ENCODE measurements around the gene DGKG.
A peak's percentile ranks its signal among the peaks of the same experiment; 100 is the strongest.

The DGKG gene

GRCh38 chr3:186109897-186110803, 251.9 kb downstream of the DGKG start:
- DNase-seq (ENCODE audit: low read depth, low spot score) = peak; percentile 64

GRCh38 chr3:186108941-186109865, 252.8 kb downstream of the DGKG start, which contains the start of gene ETV5:
Gene ETV5, minus strand, starts transcription at chr3:186109089. Its CDS starts 3,221 bp downstream, at chr3:186105868.
- peak; percentile 100 for DNase-seq (ENCODE audit: low read depth, low spot score)

DNA sequence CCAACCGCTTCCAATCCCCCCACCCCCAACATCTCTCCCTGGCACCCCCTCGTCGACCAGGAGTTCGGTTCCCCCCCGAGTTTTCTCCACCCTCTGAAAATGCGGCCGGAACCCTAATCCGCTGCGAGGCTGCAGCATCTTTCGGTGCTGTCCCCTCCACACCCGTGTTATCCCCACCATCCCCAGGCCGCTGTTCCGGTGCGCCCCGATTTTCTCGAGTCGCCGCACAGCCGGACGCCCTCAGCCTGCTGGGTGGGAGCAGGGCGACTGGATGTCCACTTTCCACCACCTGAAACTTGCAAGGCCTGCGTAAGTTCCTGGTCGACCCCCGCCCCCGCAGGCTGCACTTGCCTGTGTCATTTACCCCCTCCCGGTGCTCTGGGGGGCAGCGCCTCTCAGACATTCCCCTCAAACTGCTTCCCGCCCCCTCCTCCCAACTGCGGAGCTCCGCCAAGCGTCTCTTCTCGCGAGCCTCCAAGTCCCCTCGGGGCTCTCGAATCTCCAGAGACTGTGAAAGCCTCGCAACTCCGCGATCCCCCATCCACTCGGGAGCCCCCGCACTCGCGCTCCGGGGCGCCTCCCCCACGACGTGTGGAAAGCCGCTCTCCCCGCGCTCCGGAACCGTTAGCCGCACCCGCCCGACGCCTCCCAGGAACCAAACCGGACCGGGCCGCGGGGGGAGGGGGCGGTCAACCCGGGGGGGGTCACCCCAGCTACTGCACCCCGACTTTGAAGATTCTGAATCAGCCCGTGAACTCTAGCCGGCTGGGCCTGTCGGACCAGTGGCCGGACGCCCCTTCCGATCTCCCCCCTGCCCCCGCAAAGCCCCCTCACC, 253.7 kb downstream of the DGKG start:
- DNase-seq (ENCODE audit: low read depth, low spot score) = peak; percentile 78

DNA sequence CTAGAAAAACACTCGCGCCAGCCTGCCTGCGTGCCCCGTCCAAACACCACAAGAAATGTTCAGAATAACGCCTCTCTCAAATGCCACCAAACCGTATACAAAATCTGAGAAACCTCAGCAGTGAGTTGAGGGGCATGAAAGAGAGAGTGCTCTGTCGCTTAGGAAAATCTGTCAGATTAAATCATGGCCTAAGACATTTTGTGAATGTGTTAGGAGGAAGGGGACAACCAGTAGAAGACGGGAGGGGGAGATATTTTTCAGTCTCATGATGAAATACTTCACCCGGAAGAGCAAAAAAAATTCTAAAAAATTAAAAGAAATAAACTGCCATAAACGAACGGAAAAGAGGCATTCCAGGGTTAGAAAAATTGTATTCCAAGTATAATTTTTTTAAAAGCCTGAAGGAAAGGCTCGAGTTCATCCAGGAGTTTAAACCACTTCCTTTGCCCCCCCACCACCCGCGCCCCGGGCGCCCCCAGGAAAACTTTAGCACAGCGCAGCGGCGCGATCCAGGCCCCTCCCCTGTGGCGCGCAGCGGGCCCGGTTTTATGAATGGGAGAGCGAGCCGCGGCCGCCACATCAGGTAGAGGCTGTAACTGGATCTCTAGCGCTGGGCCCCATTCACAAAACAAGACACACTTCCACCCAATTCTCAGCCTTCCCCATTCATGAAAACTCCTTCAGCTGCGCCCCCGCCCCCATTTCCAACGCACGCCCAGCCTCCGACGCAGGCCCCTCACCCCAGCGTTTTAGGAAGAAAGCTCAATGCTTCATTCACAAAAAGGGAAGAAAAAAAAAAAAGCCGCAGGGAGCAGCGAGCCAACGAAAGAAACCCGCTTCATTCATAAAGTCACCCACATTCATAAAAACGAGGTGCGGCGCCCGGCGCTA, 254.6 kb downstream of the DGKG start:
- peak; percentile 89 for DNase-seq (ENCODE audit: low read depth, low spot score)

- no peak for DNase-seq (ENCODE audit: low read depth, low spot score)
These were observed 256.5 kb downstream of the DGKG start for GRCh38 chr3:186105543-186105942.

DNA sequence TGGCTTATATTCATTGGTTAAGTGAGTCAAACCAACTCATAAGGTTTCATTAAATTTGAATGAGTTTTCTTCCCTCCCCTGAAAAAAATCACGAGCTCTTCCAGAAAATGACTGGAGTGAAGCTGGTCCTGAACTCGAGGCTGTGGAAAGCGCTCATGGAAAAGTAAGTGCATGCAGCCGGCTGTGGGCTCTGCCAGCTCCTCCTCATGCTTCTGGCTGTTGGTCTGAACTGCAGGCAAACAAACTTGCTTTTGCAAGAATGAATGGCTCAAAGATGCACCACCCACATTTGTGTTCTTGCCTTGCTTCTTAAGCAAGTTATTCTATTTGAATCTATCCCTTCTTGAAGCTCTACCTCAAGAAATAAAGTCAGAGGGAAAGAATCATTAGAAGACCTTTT, 259.3 kb downstream of the DGKG start:
- no peak for DNase-seq (ENCODE audit: low read depth, low spot score)

GRCh38 chr3:186100398-186100797, 261.6 kb downstream of the DGKG start:
- DNase-seq (ENCODE audit: low read depth, low spot score) = no peak

DNA sequence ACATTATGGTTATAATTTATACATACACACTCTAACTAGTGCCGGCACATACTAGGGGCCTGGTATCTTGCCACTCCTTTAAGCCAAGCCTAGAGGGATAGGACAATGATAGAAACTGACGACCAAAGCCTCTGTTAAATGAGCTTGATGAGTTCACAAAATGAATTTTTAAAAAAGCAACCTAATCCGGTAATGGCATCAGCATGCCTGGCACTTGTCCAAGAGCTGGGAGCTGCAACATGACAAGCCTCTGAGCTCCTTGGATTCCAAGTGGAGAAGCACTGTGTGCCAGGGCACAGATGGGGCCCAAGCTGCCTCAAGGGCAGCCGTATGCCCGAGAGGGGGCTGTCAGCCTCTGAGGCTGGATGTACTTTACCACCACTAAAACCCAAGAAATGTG, 262.9 kb downstream of the DGKG start:
- no peak for DNase-seq (ENCODE audit: low read depth, low spot score)

DNA sequence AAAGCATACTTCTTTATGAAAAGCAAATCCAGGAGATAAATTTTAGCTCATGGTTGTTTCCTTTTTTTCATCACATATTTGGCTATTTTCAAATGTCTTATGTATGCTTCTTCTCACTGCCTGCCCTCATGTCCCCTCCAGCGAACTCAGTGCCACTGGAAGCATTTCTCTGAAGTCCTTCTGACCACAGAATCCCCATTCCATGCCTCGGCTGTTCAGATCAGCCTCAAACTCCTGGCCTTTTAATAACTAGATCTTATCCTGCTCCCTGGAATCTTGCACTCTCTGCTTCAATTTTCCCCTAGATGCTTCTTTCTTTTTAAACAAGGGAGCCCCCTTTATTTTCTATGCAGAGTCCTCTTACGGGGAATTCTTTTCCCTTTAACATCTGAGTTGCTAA, 263.3 kb downstream of the DGKG start:
- no peak for DNase-seq (ENCODE audit: low read depth, low spot score)

GRCh38 chr3:186097663-186098451, 264.2 kb downstream of the DGKG start:
- peak; percentile 97 for DNase-seq (ENCODE audit: low read depth, low spot score)

DNA sequence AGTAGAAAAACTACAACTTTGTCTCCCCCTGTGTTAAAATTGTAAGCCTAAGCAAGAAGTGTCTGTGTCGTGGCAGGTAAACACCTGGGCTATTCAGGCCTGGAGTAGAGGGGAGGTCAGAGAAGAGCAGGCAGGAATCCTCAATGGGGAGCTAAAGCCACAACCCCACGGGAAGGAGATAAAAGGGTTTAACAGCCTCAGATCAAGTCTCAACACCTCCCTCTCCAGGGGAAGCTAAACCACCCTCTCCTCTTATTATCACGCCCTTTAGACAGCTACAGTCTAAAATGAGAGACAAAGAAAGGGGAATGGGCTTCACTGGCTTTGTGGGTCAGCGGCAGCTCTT, 264.7 kb downstream of the DGKG start:
- DNase-seq (ENCODE audit: low read depth, low spot score) = no peak
